K562 (cell line): Measurements from ENCODE around the gene OR11L1. TPM values are rescaled to one million over a fixed set of nuclear protein-coding genes. Genes with fewer than 3 reads are reported as not detected.
A peak's percentile ranks its signal among the peaks of the same experiment; 100 is the strongest.

Experiments
- ARHGAP35 ChIP-seq: fragments of 450-650 bp; IDR thresholded peaks from 2 replicates; pipeline ENCODE4 v1.6.1; 2018; ENCODE audit not compliant: partially characterized antibody
- CBX1 ChIP-seq: sonication (generic); IDR thresholded peaks from 2 replicates; pipeline ENCODE4 v1.6.1; 2016; ENCODE audit warnings: antibody characterized with exemption, low read depth, mild to moderate bottlenecking
- CC2D1A ChIP-seq: fragments of 450-650 bp; IDR thresholded peaks from 2 replicates; pipeline ENCODE4 v1.6.1; 2017; ENCODE audit warnings: mild to moderate bottlenecking
- CREB3L1 ChIP-seq: fragments of 450-650 bp; IDR thresholded peaks from 2 replicates; pipeline ENCODE4 v1.6.1; 2014; ENCODE audit warnings: low read depth, mild to moderate bottlenecking, moderate library complexity, borderline replicate concordance
- CTCFL ChIP-seq: IDR thresholded peaks from 2 replicates; pipeline ENCODE4 v1.6.1; 2011; ENCODE audit warnings: borderline replicate concordance, low read depth, mild to moderate bottlenecking, moderate library complexity, low read length; ENCODE audit not compliant: insufficient read depth, poor library complexity, severe bottlenecking
- ESRRA ChIP-seq: fragments of 450-650 bp; IDR thresholded peaks from 2 replicates; pipeline ENCODE4 v1.6.1; 2014; ENCODE audit warnings: low read depth, mild to moderate bottlenecking, moderate library complexity, borderline replicate concordance
- HSF4 ChIP-seq: fragments of 250-450 bp; sonication (Bioruptor Pico); IDR thresholded peaks from 2 replicates; pipeline ENCODE4 v2.1.2; 2022; ENCODE audit warnings: mild to moderate bottlenecking, moderate library complexity, borderline replicate concordance
- MAX ChIP-seq: sonication (generic); formaldehyde crosslinking; IDR thresholded peaks from 2 replicates; pipeline ENCODE4 v1.9.0; 2022; ENCODE audit warnings: mild to moderate bottlenecking, missing genetic modification reagents
- MEIS2 ChIP-seq: fragments of 450-650 bp; IDR thresholded peaks from 2 replicates; pipeline ENCODE4 v1.6.1; 2014; ENCODE audit warnings: mild to moderate bottlenecking; ENCODE audit not compliant: partially characterized antibody
- SRSF1 ChIP-seq: fragments of 200-400 bp; formaldehyde crosslinking; IDR thresholded peaks from 2 replicates; pipeline ENCODE4 v1.6.1; 2017; ENCODE audit warnings: mild to moderate bottlenecking, low read depth, low read length, moderate library complexity
- UBTF ChIP-seq, 2 experiments: IDR thresholded peaks; 2 replicates each; pipeline ENCODE4 v1.6.1; 2012; ENCODE audit warnings: improper control_type of control experiment in 2 of 2, low read depth in 2 of 2, low read length in 2 of 2, borderline replicate concordance in 1 of 2
- ZBTB33 ChIP-seq: sonication (generic); formaldehyde crosslinking; IDR thresholded peaks from 2 replicates; pipeline ENCODE4 v1.8.1; 2023; ENCODE audit warnings: mild to moderate bottlenecking, missing genetic modification reagents
- ZNF253 ChIP-seq: fragments of 250-450 bp; sonication (Bioruptor Pico); conservative IDR thresholded peaks from 2 replicates; pipeline ENCODE4 v1.6.1; 2021; ENCODE audit warnings: mild to moderate bottlenecking
- polyA plus RNA-seq, 8 experiments: library from polyadenylated mRNA; depleted of rRNA in 4 of 8; stranded (reverse) in 5 of 8; unstranded in 3 of 8; fragments of >200 nt; fragmentation: Nextera tagmentation in 2 of 8; fragmentation: Illumina TruSeq in 1 of 8; extraction: Ambion mirVana in 2 of 8; extraction: Trizol in 1 of 8; gene quantifications; 2 replicates each; pipeline versions ENCODE4 v1.2.1 to v1.2.3, GENCODE V29; 2011 to 2014; ENCODE audit warnings: inconsistent platforms in 1 of 8, missing spikeins in 1 of 8
- total RNA-seq, 7 experiments: library from RNA; depleted of rRNA in 6 of 7; stranded (reverse); fragments of >200 nt in 6 of 7; fragmentation: Illumina TruSeq in 2 of 7; extraction: Trizol in 2 of 7; gene quantifications; 2 replicates each; pipeline versions ENCODE4 v1.2.1 to v1.2.3, GENCODE V29; 2011 to 2021; ENCODE audit warnings: low replicate concordance in 1 of 7
- TF ChIP-seq, protein P1 (sequence below): fragments of 450-650 bp; IDR thresholded peaks from 2 replicates; pipeline ENCODE4 v1.6.1; 2018; ENCODE audit not compliant: partially characterized antibody

OR11L1 gene
- total and polyA plus RNA-seq, 9 of the 15 experiments (the other 6 are each of a cell fraction or from before 2014, with no cell fraction given), result not detected

DNA sequence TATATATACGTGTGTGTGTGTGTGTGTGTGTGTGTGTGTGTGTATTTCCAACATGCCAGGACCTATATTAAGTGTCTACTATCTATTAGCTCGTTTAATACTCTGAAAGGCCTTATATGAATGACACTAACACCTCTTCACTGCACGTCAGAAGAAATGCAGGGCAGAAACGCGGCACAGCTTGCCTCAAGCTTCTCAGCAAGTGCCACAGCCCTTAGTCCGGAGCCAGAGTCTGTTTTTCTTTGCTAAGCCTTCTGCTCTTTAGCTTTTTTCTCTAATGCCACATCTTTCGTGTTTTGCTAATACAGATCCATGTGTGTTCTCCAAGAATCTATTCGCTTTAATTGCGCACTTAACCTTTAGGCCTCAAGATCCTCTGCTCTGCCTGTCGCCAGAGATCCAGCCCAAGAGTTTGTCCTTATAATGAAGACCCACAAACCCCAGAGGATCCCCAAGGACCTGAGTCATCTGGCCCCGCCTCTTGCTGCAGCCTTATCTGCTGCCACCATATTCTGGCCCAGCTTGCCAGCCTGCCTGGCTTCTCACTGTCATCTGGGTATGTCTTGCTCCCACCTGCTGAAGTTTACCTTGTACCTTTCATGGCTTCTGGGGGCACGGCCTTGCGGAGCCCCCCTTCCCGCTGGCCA lies 13.3 kb upstream of the OR11L1 start (continued):
- TF ChIP-seq MAX (CRISPR knock-in tag) (no peak), CC2D1A (peak; percentile 74; the same call in 1 of the 2 replicates), ZBTB33 (no peak), ARHGAP35 (no peak), MEIS2 (no peak), UBTF (IDR thresholded peaks at IDR 0.05; ENCODE audit: borderline replicate concordance in 1 of 2, low read depth in 2 of 2, low read length in 2 of 2) (no peak), CBX1 (no peak), CREB3L1 (peak; percentile 35; the same call in 1 of the 2 replicates), SRSF1 (no peak), ESRRA (0 out of 2 replicates have a peak, but pooled peaks have one; percentile 7), ZNF253 (CRISPR knock-in tag) (no peak), CTCFL (no peak), HSF4 (CRISPR knock-in tag) (no peak)
- TF ChIP-seq, protein P1, sequence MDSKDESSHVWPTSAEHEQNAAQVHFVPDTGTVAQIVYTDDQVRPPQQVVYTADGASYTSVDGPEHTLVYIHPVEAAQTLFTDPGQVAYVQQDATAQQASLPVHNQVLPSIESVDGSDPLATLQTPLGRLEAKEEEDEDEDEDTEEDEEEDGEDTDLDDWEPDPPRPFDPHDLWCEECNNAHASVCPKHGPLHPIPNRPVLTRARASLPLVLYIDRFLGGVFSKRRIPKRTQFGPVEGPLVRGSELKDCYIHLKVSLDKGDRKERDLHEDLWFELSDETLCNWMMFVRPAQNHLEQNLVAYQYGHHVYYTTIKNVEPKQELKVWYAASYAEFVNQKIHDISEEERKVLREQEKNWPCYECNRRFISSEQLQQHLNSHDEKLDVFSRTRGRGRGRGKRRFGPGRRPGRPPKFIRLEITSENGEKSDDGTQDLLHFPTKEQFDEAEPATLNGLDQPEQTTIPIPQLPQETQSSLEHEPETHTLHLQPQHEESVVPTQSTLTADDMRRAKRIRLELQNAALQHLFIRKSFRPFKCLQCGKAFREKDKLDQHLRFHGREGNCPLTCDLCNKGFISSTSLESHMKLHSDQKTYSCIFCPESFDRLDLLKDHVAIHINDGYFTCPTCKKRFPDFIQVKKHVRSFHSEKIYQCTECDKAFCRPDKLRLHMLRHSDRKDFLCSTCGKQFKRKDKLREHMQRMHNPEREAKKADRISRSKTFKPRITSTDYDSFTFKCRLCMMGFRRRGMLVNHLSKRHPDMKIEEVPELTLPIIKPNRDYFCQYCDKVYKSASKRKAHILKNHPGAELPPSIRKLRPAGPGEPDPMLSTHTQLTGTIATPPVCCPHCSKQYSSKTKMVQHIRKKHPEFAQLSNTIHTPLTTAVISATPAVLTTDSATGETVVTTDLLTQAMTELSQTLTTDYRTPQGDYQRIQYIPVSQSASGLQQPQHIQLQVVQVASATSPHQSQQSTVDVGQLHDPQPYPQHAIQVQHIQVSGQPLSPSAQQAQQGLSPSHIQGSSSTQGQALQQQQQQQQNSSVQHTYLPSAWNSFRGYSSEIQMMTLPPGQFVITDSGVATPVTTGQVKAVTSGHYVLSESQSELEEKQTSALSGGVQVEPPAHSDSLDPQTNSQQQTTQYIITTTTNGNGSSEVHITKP, result no peak
